ENCODE measurements around the gene CABCOCO1.

Gene CABCOCO1

GRCh38 chr10:61812920-61813319 is 150.2 kb downstream of the CABCOCO1 start:
- no peak for DNase-seq (ENCODE audit: low read depth in 3 of 3)

- DNase-seq (ENCODE audit: low read depth in 3 of 3) = no peak
Observed at GRCh38 chr10:61814160-61814559, 151.4 kb downstream of the CABCOCO1 start.

DNA sequence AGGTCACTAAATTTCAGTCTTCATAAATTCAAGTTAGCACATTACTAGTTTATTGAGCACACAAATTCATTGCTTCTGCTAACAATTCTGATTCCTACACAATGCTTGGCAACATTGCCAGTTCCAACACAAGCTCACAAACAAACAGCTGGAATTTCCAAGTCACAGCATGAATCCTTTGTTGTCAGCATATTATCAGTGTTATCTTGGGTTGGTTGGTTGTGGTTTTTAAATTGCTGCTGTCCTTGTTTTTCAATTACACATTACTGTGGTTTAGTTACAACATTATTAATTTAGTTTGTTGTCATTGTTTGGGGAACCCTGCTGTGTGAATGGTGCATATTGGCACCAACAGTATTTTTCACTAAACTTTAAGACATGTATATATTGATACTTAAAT is 152.8 kb downstream of the CABCOCO1 start:
- DNase-seq (ENCODE audit: low read depth in 3 of 3) = no peak

Measured in stimulated activated CD4-positive, alpha-beta T cell treated with anti-CD3 and anti-CD28 coated beads, TNF-alpha, amount 100 ng/mL, for 48 hours (primary cell).